Natural killer cell (primary cell): ENCODE measurements around the gene PIK3CA. TPM values are rescaled to one million over a fixed set of nuclear protein-coding genes. Genes with fewer than 3 reads are reported as not detected.

Experiments used
- ATAC-seq, 3 donors: fragments of 150-1000 bp in 2 of 3; fragments of 200-7000 bp in 1 of 3; cut with Tn5 transposase; 1 replicate in 1 of 3; 2 replicates in 2 of 3; pipeline ENCODE4 v1.10.0; 2021; ENCODE audit warnings: mild to moderate bottlenecking in 2 of 3, moderate library complexity in 2 of 3
- DNase-seq, 2 donors: peaks; one replicate each; pipeline versions ENCODE4 v3.0.0 to v3.0.0-alpha.2; 2013 to 2021; ENCODE audit warnings: mixed read lengths in 1 of 2
- H3K27ac ChIP-seq: one replicate; pipeline ENCODE4 v1.5.1; 2013; ENCODE audit warnings: mild to moderate bottlenecking, low read length
- H3K27me3 ChIP-seq: one replicate; pipeline ENCODE4 v1.6.1; 2013; ENCODE audit warnings: low read length; ENCODE audit not compliant: control insufficient read depth, insufficient read depth
- H3K36me3 ChIP-seq: one replicate; pipeline ENCODE4 v1.6.1; 2013; ENCODE audit warnings: low read length; ENCODE audit not compliant: control insufficient read depth, insufficient read depth
- H3K4me1 ChIP-seq: one replicate; pipeline ENCODE4 v1.6.1; 2013; ENCODE audit warnings: low read length; ENCODE audit not compliant: control insufficient read depth, insufficient read depth
- H3K4me3 ChIP-seq: one replicate; pipeline ENCODE4 v1.5.1; 2013; ENCODE audit warnings: low read length
- H3K9me3 ChIP-seq: one replicate; pipeline ENCODE4 v1.6.1; 2013; ENCODE audit warnings: low read length; ENCODE audit not compliant: control insufficient read depth, insufficient read depth
- H3K27ac Mint-ChIP-seq, 2 donors: one replicate each; pipeline ENCODE4 v1.8.0; 2022; ENCODE audit warnings: mild to moderate bottlenecking in 2 of 2, mixed read lengths in 2 of 2, moderate library complexity in 1 of 2
- H3K27me3 Mint-ChIP-seq, 2 donors: one replicate each; pipeline ENCODE4 v1.8.0; 2022; ENCODE audit warnings: low read depth in 2 of 2, mixed read lengths in 2 of 2
- H3K36me3 Mint-ChIP-seq: one replicate; pipeline ENCODE4 v1.8.0; 2022; ENCODE audit warnings: mixed read lengths
- H3K4me1 Mint-ChIP-seq, 2 donors: one replicate each; pipeline ENCODE4 v1.8.0; 2022; ENCODE audit warnings: mixed read lengths in 2 of 2
- H3K4me3 Mint-ChIP-seq: one replicate; pipeline ENCODE4 v1.8.0; 2022; ENCODE audit warnings: mild to moderate bottlenecking, moderate library complexity, mixed read lengths
- H3K9me3 Mint-ChIP-seq, 2 donors: one replicate each; pipeline ENCODE4 v1.8.0; 2022; ENCODE audit warnings: mixed read lengths in 2 of 2
- WGBS: methylation state at CpG from one replicate; pipeline ENCODE4 v1.1.7; 2013; ENCODE audit warnings: missing lambda C conversion rate; ENCODE audit not compliant: insufficient coverage; 5-methylcytosine and 5-hydroxymethylcytosine counted together
- intact Hi-C: fragments of 100-400 bp; cut with micrococcal nuclease; formaldehyde crosslinking; loops from one replicate; pipeline ENCODE4 v1.14.2; 2022
- total RNA-seq, 4 donors: library from RNA; stranded (reverse); fragments of 120-200 nt in 1 of 4; gene quantifications; one replicate each; pipeline versions ENCODE4 v1.2.3 to v1.2.4, GENCODE V29; 2013 to 2022
- TF ChIP-seq, protein P1 (sequence below): fragments of 200-600 bp; IDR thresholded peaks from one replicate; pipeline ENCODE4 v1.8.0; 2022; ENCODE audit warnings: antibody characterized with exemption

Gene PIK3CA
- total RNA-seq, 3 donors from 2014 or later (not counting 1 experiment from before 2014, with no cell fraction given): 37.1 to 40.9 (median 40.2) TPM

DNA sequence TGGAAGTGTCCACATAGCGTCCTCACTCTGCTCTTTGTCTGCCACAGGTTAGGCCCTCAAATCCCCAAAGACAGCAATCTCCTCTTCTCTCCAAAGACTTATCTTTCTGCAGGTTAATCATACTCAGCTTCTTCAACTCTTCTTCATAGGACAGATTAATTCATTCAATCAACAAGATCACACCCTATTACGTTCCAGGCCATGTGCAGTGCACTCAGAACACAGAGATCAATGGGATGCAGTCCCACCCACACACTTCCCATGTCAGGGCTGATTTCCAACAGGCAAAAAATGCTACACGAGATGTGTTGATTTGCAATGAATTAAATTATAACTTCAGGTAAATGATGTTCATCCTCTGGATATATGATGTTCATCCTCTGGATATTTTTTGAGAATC lies 141.1 kb downstream of the PIK3CA start:
- Mint-ChIP-seq H3K36me3 (no peaks in the 10 kb centered on the region), H3K27me3 (peaks cover 1 to 7% of the 10 kb centered on the region in 2 donors), H3K9me3 (no peaks in the 10 kb centered on the region), H3K4me3 (no peak overlapping the region), H3K4me1 (no peaks in the 10 kb centered on the region), H3K27ac (no peak overlapping the region)
- TF ChIP-seq, protein P1, sequence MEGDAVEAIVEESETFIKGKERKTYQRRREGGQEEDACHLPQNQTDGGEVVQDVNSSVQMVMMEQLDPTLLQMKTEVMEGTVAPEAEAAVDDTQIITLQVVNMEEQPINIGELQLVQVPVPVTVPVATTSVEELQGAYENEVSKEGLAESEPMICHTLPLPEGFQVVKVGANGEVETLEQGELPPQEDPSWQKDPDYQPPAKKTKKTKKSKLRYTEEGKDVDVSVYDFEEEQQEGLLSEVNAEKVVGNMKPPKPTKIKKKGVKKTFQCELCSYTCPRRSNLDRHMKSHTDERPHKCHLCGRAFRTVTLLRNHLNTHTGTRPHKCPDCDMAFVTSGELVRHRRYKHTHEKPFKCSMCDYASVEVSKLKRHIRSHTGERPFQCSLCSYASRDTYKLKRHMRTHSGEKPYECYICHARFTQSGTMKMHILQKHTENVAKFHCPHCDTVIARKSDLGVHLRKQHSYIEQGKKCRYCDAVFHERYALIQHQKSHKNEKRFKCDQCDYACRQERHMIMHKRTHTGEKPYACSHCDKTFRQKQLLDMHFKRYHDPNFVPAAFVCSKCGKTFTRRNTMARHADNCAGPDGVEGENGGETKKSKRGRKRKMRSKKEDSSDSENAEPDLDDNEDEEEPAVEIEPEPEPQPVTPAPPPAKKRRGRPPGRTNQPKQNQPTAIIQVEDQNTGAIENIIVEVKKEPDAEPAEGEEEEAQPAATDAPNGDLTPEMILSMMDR: no peak
- DNase-seq (no peak), ATAC-seq (no peak)
- no peaks in the 10 kb centered on the region for H3K27me3 ChIP-seq
- WGBS: 78% methylated on average over 2 of the region's 3 CpGs
- no peak overlapping the region for H3K4me3 ChIP-seq
- intact Hi-C loops: no loop called here
- no peaks in the 10 kb centered on the region for H3K4me1 ChIP-seq
- H3K27ac ChIP-seq: no peak overlapping the region
- H3K9me3 ChIP-seq: no peaks in the 10 kb centered on the region
- no peaks in the 10 kb centered on the region for H3K36me3 ChIP-seq

Other genes with a start within 250 kb of the PIK3CA start
- 10 to 100 TPM; 22.5 to 32.9 (median 24.1) TPM for gene ZMAT3, start 76.5 kb upstream of the PIK3CA start, total RNA-seq
- gene KCNMB3, start 102.8 kb downstream of the PIK3CA start, total RNA-seq: 1 to 10 TPM; 1.3 to 1.8 (median 1.4) TPM
- gene ZNF639, start 174.7 kb downstream of the PIK3CA start, total RNA-seq: 10 to 100 TPM; 51.8 to 54.5 (median 53.5) TPM
- gene MFN1, start 199.4 kb downstream of the PIK3CA start, total RNA-seq: 10 to 100 TPM; 42.4 to 52.9 (median 47.2) TPM